Esophagus squamous epithelium (tissue), 5 donors: ENCODE results near the gene NID2. TPM values are rescaled to one million over a fixed set of nuclear protein-coding genes. Genes with fewer than 3 reads are reported as not detected.

Experiments
- DNase-seq: peaks from one replicate; lab custom pipeline; 2025; lab: John Stamatoyannopoulos, UW
- H3K27ac ChIP-seq, 4 donors: fragments of 200-600 bp; sonication (generic); one replicate each; pipeline ENCODE4 v1.5.1; 2016 to 2019; ENCODE audit warnings: mild to moderate bottlenecking in 1 of 4
- H3K27me3 ChIP-seq, 4 donors: fragments of 200-600 bp; sonication (generic); 1 replicate in 3 of 4; 2 replicates in 1 of 4; pipeline versions ENCODE4 v1.5.1 to v1.6.0; 2017 to 2021; ENCODE audit warnings: antibody characterized with exemption in 1 of 4
- H3K36me3 ChIP-seq, 3 donors: fragments of 200-600 bp; sonication (generic); one replicate each; pipeline ENCODE4 v1.5.1; 2016 to 2019
- H3K4me1 ChIP-seq, 3 donors: fragments of 200-600 bp; sonication (generic); one replicate each; pipeline ENCODE4 v1.5.1; 2017 to 2019
- H3K4me3 ChIP-seq, 4 donors: fragments of 200-600 bp; sonication (generic); 1 replicate in 3 of 4; 2 replicates in 1 of 4; pipeline ENCODE4 v1.5.1; 2016 to 2019; ENCODE audit warnings: mild to moderate bottlenecking in 2 of 4, moderate library complexity in 1 of 4
- H3K9me3 ChIP-seq, 3 donors: fragments of 200-600 bp; sonication (generic); one replicate each; pipeline ENCODE4 v1.5.1; 2016 to 2019
- POLR2A ChIP-seq, 4 donors: fragments of 450-650 bp; IDR thresholded peaks; one replicate each; pipeline ENCODE4 v1.6.1; 2017; ENCODE audit warnings: antibody characterized with exemption in 4 of 4, mild to moderate bottlenecking in 4 of 4, moderate library complexity in 3 of 4
- WGBS, 2 donors: methylation state at CpG; one replicate each; pipeline ENCODE4 v1.1.5; 2018; 5-methylcytosine and 5-hydroxymethylcytosine counted together
- intact Hi-C: fragments of 100-400 bp; cut with DNase I; formaldehyde crosslinking; loops from one replicate; pipeline ENCODE4 v1.15.0; 2022
- total RNA-seq, 4 donors: library from RNA; depleted of rRNA; stranded (reverse); fragments of >200 nt; gene quantifications; one replicate each; pipeline ENCODE4 v1.1.0, GENCODE V29; 2016
- TF ChIP-seq, protein P1 (sequence below), 6 experiments: fragments of 450-650 bp in 4 of 6; fragments of 200-600 bp in 2 of 6; sonication (generic) in 2 of 6; IDR thresholded peaks; one replicate each; pipeline ENCODE4 v1.5.1; 2016 to 2019; ENCODE audit warnings: antibody characterized with exemption in 6 of 6, mild to moderate bottlenecking in 4 of 6, moderate library complexity in 4 of 6
- donor health status: DM: yes; HTN: yes; CAD: no.

NID2 gene
- total RNA-seq, 4 donors from 2014 or later: 0.91 to 12.2 (median 3.2) TPM

DNA sequence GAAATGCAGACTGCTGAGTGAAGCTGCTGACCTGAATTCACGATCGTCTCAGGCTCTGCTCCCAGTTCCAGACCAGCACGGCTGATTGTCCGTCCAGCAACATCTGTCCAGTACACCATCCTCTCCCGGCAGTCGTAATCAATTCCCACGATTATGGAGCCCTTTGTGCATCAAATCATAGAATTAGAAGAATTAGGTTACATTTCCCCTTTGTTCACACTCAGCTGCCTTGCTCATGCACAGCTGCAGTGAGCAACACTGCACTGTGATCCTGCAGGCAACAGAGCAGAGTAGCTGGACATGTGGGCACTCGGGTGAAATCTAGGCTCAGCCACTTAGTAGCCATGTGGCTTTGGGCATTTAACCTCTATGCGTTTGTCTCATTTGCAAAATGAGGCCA, 57.3 kb downstream of the NID2 start:
- 90 to 92% methylated on average over 8 to 9 of the region's 9 CpGs for WGBS, 2 donors
- peaks cover 6 to 56% (median 15%) of the 10 kb centered on the region in 3 donors for H3K36me3 ChIP-seq

DNA sequence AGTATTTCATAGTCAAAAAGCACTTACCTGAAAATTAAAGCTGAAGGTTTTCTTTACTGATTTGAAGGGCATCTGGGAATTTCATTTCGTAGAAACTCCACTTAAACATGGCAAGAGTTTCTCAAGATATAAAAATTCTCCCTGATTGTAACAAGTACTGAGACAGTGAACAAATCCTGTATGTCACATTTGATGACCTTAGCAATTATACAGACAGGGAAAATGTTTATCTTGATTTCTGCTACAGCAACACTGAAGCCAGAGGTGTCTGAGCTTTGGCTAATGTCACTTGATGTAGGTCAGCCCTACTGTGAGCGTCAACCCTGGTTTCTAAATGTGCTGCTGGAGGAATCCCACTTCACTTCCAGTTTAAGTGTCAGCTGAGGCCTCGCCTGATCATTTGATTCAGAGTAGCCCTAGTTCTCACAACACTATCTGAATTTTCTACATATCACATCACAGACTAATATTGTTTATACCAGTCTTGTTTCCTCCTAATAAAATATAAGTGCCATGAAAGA, 58.6 kb downstream of the NID2 start:
- intact Hi-C loops: no loop called here
- peaks cover 12 to 69% (median 15%) of the 10 kb centered on the region in 3 donors for H3K36me3 ChIP-seq
- H3K27ac ChIP-seq: no peak overlapping the region
- TF ChIP-seq POLR2A (IDR thresholded peaks at IDR 0.05): no peak
- TF ChIP-seq, protein P1, sequence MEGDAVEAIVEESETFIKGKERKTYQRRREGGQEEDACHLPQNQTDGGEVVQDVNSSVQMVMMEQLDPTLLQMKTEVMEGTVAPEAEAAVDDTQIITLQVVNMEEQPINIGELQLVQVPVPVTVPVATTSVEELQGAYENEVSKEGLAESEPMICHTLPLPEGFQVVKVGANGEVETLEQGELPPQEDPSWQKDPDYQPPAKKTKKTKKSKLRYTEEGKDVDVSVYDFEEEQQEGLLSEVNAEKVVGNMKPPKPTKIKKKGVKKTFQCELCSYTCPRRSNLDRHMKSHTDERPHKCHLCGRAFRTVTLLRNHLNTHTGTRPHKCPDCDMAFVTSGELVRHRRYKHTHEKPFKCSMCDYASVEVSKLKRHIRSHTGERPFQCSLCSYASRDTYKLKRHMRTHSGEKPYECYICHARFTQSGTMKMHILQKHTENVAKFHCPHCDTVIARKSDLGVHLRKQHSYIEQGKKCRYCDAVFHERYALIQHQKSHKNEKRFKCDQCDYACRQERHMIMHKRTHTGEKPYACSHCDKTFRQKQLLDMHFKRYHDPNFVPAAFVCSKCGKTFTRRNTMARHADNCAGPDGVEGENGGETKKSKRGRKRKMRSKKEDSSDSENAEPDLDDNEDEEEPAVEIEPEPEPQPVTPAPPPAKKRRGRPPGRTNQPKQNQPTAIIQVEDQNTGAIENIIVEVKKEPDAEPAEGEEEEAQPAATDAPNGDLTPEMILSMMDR (IDR thresholded peaks at IDR 0.05): no peak
- DNase-seq: no peak
- H3K4me1 ChIP-seq: peaks cover 0 to 28% (median 0%) of the 10 kb centered on the region in 3 donors
- no peak overlapping the region for H3K4me3 ChIP-seq
- H3K9me3 ChIP-seq: no peaks in the 10 kb centered on the region
- 81 to 96% methylated on average over 3 of the region's 3 CpGs for WGBS, 2 donors
- H3K27me3 ChIP-seq: no peaks in the 10 kb centered on the region

More for the DNA sequence above, 57.3 kb downstream of the NID2 start:
- Histone ChIP-seq H3K4me1 (peaks cover 0 to 35% (median 0%) of the 10 kb centered on the region in 3 donors), H3K4me3 (no peak overlapping the region), H3K27ac (no peak overlapping the region), H3K9me3 (no peaks in the 10 kb centered on the region), H3K27me3 (no peaks in the 10 kb centered on the region)
- DNase-seq: no peak
- TF ChIP-seq, protein P1 (IDR thresholded peaks at IDR 0.05): no peak
- no peak for TF ChIP-seq POLR2A (IDR thresholded peaks at IDR 0.05)
- intact Hi-C loops: no loop called here

DNA sequence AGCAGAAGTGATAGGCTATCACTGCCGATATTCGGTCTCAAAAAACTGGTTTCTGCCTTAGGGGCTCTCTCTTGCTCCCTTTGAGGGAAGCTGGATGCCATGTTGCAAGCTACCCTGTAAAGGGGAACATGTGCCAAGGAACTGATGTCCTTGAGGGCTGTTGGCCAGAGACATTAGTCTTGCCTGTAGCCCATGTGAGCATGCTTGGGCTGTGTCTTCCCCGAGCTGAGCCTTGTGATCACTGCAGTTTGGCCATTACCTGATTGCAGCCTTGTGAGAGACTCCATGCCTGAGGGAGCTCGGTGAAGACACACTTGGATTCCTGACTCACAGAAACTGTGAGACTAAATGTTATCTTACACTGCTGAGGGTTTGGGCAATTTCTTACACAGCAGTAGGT, 60.7 kb downstream of the NID2 start:
- H3K27ac ChIP-seq: no peak overlapping the region
- 92 to 100% methylated on average over 4 of the region's 4 CpGs for WGBS, 2 donors

DNA sequence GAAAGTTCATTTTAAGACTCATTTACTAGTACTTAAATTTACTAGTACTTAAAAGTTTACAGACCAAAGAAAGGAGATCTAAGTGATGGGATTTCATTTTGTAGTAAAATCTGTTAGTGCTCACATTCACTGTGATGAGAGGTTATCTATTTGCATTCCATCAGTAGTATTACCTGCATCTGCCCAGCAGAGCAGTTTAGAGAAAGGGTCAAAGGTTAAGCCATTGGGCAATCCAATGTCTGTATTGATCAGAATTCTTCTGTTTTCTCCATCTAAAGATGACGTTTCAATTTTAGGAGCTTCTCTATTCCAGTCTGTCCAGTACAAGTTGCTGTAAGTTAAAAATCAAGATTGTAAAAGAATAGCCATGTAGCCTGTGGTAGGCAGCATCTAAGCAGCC, 61.2 kb downstream of the NID2 start:
- 75 to 92% methylated on average over 1 of the region's 1 CpG for WGBS, 2 donors
- Histone ChIP-seq H3K27me3 (no peaks in the 10 kb centered on the region), H3K4me3 (no peak overlapping the region), H3K4me1 (peaks cover 0 to 18% (median 3%) of the 10 kb centered on the region in 3 donors), H3K9me3 (no peaks in the 10 kb centered on the region), H3K27ac (no peak overlapping the region), H3K36me3 (peaks cover 12 to 95% (median 15%) of the 10 kb centered on the region in 3 donors)
- DNase-seq: no peak
- TF ChIP-seq, protein P1 (IDR thresholded peaks at IDR 0.05): no peak
- TF ChIP-seq POLR2A (IDR thresholded peaks at IDR 0.05): no peak
- intact Hi-C loops: no loop called here

More for the DNA sequence above, 60.7 kb downstream of the NID2 start:
- Histone ChIP-seq H3K4me3 (no peak overlapping the region), H3K27me3 (no peaks in the 10 kb centered on the region), H3K9me3 (no peaks in the 10 kb centered on the region), H3K36me3 (peaks cover 12 to 90% (median 15%) of the 10 kb centered on the region in 3 donors), H3K4me1 (peaks cover 0 to 16% (median under 1%) of the 10 kb centered on the region in 3 donors)
- DNase-seq: no peak
- intact Hi-C loops: no loop called here
- TF ChIP-seq POLR2A (IDR thresholded peaks at IDR 0.05): no peak
- TF ChIP-seq, protein P1 (IDR thresholded peaks at IDR 0.05): no peak

DNA sequence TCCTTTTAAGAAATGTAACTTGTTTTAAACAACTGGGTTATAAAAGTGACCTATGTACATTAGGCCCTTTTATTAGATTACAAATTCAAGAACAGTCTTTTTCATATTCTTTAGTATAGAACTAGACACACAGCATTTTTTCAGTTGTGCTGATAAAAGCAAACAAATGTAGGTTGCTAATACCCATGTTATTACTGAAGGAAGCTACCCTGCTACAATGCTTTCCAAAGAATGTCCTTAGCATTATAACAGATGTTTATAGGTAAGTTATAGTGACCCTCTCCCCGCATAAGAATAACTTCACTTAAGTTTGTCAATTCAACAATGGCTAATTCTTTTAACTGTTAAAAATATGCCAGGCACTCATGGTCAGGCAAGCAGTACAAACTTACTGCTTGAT, 61.6 kb downstream of the NID2 start:
- TF ChIP-seq, protein P1 (IDR thresholded peaks at IDR 0.05): no peak
- no peak for TF ChIP-seq POLR2A (IDR thresholded peaks at IDR 0.05)
- Histone ChIP-seq H3K36me3 (peaks cover 12 to 99% (median 19%) of the 10 kb centered on the region in 3 donors), H3K27ac (no peak overlapping the region), H3K9me3 (no peaks in the 10 kb centered on the region), H3K27me3 (no peaks in the 10 kb centered on the region), H3K4me1 (peaks cover 0 to 17% (median 3%) of the 10 kb centered on the region in 3 donors), H3K4me3 (no peak overlapping the region)
- no peak for DNase-seq
- 33 to 100% methylated on average over 1 of the region's 1 CpG for WGBS, 2 donors
- intact Hi-C loops: no loop called here
